Stimulated activated CD8-positive, alpha-beta memory T cell treated with anti-CD3 and anti-CD28 coated beads, Interleukin-15, amount 100 ng/mL, for 24 hours (primary cell): ENCODE measurements around the gene RABEP2.
A peak's percentile ranks its signal among the peaks of the same experiment; 100 is the strongest.
"Not testable (repeated sequence)": the region's sequence is repeated elsewhere in the genome, so short reads cannot be mapped to it uniquely, and the experiment has no call there.

Experiments
- DNase-seq: peaks from one replicate; pipeline ENCODE4 v3.0.0-alpha.2; 2020; ENCODE audit warnings: low read depth

Gene RABEP2, protein sequence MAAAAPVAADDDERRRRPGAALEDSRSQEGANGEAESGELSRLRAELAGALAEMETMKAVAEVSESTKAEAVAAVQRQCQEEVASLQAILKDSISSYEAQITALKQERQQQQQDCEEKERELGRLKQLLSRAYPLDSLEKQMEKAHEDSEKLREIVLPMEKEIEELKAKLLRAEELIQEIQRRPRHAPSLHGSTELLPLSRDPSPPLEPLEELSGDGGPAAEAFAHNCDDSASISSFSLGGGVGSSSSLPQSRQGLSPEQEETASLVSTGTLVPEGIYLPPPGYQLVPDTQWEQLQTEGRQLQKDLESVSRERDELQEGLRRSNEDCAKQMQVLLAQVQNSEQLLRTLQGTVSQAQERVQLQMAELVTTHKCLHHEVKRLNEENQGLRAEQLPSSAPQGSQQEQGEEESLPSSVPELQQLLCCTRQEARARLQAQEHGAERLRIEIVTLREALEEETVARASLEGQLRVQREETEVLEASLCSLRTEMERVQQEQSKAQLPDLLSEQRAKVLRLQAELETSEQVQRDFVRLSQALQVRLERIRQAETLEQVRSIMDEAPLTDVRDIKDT

DNA sequence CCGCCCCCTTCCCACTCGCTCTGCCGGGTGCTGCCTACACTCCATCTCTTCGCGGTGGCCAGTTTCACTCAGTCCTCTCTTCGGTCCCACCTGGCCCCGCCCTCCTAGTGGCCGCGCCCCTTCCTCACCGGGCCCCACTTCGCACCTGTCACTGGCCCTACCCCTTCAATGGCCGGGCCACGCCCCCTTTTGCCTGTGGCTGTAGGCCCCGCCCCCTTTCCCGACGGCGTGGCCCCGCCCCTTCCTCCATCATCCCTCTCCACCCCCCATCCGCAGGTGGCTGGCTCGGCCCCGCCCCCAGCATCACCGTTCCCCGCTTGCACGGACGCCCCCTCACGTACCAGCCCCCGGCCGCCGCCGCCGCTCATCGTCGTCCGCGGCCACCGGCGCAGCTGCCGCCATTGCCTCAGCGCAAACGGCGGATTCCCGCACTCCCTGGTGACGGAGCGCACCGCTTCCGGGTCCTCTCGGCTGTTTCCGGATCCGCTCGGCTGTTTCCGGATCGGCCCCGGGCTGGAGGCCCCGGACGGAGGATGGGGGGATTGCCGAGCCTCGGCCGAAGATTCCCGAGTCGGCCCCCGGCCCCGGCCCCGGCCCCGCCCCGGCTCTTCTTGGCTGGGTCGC lies at the start of gene RABEP2:
Gene RABEP2 (minus strand): TSS at position 477 of the 624 bp plus-strand sequence. CDS start 75 bp downstream, at position 402.
- peak; percentile 97 for DNase-seq

DNA sequence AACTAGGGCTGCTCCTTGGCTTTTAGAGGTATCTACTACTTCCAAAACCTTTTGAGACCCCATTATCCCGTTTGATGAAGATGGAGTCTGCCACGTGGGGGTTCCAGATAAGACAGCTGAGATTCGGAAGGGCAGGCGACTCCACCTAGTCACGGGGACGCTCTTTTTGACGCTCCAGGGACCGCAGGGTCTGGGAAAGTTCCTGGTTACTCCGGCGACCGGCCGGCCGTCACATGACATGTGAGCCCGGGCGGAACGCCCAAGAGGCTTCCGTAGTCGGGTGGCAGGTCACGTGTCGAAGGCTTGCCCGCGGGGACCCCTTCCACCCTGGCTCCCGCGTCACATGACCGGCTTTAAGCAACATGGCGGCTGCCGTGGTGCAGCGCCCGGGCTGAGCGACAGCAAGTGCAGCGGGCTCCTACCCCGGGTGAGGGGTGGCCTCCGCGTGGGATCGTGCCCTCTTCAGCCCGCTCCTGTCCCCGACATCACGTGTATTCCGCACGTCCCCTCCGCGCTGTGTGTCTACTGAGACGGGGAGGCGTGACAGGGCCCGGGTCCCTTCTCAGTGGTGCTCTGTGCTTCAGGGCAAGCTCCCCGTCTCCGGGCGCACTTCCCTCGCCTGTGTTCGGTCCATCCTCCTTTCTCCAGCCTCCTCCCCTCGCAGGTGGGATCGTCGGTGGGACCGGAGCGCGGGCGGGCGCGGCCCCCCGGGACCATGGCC lies 49.6 kb upstream of the RABEP2 start, which contains the start of gene SPNS1:
Gene SPNS1 (plus strand): TSS at position 342 of the 721 bp plus-strand sequence. CDS start 374 bp downstream, at position 716.
- DNase-seq: peak; percentile 82

DNA sequence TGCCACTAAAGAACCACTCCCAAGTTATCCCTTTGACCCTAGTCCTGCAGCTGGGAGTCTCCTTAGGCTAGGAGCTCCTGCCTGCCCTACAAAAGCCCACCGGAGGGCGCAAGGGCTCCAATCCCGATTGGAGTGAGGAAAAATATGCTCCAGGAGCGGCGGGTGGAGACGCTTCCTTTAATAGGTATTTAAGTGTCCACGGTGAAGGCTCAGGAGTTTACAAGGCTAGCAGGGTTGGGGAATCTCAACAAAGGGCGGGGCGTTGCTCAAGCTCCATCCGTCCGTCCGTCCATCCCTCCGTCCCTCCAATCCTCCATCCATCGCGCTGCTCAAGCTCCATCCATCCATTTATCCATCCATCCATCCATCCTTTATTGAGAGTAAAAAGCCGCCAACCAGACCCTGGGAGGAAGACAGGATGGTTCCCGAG lies 49.0 kb upstream of the RABEP2 start:
- DNase-seq: no peak

DNA sequence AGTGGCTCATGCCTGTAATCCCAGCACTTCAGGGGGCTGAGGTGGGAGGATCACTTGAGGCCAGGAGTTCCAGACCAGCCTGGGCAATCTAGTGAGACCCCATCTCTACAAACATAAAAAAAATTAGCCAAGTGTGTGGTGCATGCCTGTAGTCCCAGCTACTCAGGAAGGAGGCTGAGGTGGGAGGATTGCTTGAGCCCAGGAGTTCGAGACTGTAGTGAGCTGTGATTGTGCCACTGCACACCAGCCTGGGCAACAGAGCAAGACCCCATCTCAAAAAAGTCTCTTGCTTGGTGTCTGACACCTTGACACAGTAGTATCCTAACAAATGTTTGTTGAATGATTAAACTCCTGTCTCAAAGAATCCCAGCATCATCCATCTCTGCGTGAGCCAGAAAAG lies 44.7 kb upstream of the RABEP2 start:
- not testable (repeated sequence) for DNase-seq

DNA sequence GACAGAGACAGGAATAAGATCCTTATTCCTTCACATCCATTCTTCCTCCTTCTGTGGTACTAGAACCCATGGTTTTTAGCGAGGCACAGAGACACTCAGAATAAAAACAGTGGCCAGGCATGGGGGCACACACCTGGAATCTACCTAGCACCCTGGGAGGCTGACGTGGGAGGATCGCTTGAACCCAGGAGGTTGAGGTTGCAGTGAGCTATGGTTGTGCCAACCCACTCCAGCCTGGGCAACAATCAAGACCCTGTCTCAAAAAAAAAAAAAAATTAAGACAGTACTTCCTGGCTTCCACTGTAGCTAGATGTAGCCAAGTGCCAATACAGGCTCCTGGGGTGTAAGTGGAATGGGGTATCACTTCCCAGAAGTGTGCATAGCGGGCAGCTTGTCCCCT lies 42.1 kb upstream of the RABEP2 start:
- DNase-seq: no peak

DNA sequence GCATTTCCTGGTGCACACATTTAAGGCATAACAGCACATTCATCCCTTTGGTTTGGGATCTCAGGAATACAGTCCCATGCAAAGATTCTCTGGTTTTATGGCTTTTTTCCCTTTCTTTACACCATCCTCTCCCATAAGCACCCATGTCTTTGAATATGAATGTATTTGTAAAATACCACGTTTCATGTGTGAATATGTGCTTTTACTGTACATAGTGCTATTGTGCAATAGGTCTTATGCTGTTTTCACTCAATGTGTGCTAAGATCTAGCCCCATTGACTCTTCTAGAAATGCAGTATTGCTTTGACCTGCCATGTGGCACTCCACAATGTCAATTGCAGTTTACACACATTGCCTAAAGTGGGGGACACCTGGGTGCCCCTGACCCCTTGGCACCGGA lies 39.5 kb upstream of the RABEP2 start:
- no peak for DNase-seq

DNA sequence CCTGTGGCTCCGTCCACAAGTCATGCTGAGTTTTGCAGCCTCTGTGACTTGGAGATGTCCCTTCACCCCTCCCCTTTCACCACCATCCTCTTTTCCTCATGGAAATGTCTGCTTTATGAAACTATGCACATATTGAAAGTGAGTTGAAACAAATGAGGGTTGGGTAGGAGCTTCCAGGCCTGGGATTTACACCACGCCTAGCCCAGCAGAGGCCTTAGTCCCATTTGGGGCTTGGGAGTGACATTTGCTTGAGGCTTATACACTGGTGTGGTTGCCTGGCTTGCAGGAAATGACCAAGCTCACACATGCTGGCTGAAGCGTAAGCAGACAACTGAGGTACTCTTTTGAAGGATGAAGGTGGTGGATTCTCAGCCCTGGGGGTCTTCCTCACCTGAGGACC lies 39.0 kb upstream of the RABEP2 start:
- no peak for DNase-seq

DNA sequence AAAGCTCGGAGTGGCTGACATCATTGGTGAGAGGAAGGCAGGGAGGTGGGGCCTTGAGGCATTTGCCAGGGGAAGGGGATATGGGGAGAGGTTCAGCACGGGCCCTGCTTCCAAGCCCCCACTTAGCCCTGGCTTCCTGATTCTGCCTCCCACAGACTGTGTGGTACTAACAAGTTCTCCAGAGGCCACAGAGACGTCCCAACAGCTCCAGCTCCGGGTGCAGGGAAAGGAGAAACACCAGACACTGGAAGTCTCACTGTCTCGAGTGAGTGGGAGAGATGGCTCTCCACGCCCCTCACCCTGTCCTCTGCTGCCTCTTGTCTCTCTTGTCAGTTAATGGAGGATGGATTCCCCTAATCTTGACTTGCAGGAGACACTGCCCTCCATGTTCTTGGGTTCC lies 33.8 kb upstream of the RABEP2 start:
- DNase-seq: no peak

DNA sequence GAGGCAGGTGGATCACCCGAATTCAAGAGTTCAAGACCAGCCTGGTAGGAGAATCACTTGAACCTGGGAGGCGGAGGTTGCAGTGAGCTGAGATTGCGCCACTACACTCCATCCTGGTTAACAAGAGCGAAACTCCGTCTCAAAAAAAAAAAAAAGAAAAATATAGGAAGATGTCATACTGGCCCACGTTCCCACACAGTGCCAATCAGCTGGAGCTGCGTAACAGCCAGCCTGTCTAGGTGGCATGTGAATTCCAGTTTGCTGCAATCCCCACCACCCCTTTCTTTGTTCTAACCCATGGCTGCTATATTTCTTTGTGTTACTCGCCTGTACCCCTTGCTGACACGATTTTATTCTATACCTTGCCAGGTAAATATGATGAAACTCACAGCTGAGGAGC lies 33.2 kb upstream of the RABEP2 start:
- DNase-seq: no peak

DNA sequence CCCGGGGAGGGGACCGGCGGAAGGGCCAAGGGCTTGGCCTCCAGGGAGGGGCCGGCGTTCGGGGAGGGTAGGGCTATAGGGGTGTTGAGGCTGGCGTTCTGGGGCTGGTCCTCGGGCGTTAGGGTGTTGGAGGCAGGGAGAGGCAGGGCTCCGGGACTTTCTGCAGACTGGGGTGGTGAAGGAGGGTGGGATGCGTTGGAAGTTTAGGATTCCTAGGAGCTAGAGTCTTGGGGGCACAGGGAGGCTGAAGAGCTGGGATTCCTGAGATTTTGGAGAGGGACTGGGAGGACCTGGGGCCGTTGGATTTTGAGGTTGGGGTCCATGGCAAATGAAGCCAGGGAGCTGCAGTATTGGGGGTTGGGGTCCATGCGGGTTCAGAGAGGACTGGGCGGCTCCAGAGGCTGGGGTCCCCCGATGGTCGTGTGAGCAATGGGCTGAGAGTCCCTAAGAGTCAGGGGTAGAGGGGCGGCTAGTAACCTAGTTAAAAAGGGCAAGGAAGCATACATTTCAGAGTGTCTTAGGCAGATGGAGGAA lies 26.4 kb upstream of the RABEP2 start:
- DNase-seq: no peak

DNA sequence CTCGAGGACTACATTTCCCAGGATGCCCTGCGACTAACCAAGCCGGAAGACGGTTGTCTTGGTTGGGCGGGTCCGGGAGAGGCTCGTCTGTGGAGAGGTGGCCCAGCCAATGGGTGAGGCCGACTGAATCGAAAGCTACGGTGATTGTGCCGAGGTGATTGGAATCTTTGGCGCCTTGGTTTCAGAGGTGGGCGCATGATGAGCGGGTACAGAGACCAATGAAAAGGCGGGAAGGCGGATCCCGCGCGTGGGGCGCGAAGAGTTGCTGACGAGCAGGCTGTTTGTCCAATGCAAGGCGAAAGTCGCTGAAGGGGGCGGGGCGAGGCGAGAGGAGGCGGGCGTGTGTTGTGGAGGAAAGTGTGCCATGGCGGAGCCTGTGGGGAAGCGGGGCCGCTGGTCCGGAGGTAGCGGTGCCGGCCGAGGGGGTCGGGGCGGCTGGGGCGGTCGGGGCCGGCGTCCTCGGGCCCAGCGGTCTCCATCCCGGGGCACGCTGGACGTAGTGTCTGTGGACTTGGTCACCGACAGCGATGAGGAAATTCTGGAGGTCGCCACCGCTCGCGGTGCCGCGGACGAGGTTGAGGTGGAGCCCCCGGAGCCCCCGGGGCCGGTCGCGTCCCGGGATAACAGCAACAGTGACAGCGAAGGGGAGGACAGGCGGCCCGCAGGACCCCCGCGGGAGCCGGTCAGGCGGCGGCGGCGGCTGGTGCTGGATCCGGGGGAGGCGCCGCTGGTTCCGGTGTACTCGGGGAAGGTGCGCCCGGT lies 25.8 kb upstream of the RABEP2 start, which contains the start of gene NFATC2IP:
Gene NFATC2IP (plus strand): TSS at position 290 of the 762 bp plus-strand sequence. CDS start 75 bp downstream, at position 365.
- peak; percentile 96 for DNase-seq

DNA sequence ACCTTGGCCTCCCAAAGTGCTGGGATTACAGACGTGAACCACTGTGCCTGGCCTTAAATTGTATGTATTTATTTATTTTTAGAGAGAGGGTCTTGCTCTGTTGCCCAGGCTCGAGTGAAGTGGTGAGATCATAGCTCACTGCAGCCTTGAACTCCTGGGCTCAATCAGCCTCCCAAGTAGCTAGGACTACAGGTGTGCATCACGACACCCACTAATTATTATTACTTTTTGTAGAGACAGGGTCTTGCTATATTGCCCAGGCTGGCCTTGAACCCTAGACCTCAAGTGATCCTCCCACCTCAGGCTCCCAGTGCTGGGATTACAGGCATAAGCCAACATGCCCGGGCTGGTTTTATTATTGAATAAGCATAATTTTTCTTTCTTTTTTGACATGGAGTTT lies 21.6 kb upstream of the RABEP2 start:
- DNase-seq: no peak

DNA sequence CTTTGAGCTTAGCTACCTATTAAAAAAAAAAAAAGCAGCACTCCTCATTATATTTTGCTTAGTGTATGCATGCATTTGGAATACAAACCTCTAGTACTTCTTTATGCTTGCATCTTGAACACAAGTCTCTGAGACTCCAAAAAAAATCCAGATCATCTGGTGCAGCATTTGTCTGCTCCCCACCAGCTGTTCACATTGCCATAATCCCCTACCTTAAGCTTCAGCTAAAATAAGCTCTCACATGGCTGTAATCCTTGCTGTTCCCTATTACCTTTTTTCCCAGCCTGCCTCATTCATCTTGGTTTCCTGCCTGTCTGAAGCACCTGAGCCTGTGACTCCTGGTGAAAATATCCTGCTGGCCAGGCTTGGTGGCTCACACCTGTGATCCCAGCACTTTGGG lies 18.2 kb upstream of the RABEP2 start:
- DNase-seq: no peak

DNA sequence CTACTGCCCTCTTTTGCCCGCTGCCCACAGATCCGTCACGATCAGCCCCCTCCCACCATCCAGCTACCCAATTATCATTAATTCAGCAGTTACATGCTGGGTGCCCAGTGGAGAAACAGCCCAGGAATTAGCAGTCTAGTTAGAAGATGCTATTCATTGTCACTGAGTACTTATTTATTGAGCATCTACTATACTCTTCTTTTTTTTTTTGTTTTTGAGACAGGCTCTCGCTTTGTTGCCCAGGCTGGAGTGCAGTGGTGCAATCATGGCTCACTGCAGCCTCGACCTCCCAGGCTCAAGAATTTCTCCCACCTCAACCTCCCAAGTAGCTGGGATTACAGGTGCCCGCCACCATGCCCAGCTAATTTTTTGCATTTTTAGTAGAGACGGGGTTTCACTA lies 14.8 kb upstream of the RABEP2 start:
- not testable (repeated sequence) for DNase-seq

DNA sequence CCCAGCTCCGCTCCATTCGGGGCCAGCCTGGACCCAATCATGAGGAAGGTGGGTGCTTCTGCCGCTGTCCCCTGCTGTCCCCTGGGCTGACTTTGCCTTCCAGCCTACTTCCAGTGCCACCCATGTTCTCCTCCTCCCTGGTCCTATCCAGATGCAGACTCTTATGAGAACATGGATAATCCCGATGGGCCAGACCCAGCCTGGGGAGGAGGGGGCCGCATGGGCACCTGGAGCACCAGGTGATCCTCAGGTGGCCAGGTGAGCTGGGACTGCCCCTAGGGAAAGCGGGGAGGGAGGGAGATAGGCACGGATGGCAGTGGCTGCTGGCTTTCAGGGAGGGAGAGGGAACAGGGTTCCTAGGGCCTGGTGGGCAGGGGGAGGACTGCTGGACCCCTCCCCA lies 13.7 kb upstream of the RABEP2 start:
- no peak for DNase-seq

DNA sequence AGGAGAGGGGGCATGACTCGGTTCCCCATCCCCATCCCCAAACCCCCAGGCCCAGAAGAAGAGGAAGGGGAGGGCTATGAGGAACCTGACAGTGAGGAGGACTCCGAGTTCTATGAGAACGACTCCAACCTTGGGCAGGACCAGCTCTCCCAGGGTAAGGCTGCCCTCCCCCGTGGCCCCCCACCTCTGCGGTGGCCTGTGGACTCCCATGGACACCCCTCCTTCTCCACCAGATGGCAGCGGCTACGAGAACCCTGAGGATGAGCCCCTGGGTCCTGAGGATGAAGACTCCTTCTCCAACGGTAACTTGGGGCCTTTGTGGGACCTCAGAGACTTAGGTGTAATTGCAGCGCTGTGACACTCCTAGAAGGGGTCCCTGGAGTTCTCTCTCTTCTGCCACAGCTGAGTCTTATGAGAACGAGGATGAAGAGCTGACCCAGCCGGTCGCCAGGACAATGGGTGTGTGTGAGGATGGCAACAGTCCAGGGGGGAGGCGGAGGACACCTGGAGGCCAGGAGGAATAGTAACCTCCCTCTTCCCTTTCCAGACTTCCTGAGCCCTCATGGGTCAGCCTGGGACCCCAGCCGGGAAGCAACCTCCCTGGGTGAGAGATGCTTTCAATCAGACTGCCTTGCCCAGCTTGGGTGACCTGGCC lies 12.3 kb upstream of the RABEP2 start:
- DNase-seq: no peak

DNA sequence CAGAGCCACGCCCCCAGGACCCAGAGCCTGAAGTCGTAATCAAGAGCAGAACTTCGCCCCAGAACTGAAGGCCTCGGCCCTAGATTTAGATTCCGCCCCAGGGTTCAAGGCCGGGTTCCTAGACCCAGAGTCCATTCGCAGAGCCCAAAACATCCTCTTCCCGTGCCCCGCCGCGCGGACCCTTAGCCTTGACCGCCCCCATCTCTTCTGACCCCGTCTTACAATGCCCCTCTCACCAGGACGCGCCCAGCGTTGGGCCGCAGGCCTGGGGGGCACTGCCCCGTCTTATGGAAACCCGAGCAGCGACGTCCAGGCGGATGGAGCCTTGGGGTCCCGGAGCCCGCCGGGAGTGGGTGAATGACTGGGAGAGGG lies 11.7 kb upstream of the RABEP2 start:
- no peak for DNase-seq

DNA sequence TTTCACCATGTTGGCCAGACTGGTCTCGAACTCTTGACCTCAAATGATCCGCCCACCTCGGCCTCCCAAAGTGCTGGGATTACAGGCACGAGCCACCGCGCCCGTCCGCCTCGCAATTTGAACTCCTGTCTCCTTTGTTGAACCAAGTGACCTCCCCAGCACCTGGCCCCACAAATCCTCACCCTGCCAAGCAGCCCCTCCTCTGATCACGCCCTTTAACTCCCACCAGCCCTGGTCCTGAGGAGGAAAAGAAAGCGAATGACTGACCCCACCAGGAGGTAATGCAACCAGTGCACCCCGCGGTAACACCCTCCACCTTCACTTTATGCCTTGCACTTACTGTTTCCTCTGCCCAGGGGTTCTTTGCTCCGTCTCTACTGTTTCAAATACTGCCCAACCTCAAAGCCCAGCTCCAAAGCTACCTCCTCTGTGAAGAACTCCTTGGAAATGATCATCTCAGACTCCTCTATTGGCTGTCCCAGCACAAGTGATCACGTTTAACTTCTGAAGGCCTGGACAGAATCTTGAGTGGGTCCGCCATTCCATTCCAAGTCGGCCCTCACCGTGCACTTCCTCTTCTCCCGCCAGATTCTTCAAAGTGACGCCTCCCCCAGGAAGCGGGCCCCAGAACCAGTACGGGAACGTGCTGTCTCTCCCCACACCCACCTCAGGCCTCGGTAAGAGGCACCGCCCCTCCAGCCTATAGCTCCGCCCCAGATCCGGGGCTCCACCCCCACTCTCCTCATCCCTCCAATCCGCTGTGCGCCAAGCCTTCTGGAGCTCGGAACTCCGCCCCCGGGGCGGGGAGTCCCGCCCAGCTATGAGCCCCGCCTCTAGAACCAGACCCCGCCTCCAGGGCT lies 11.1 kb upstream of the RABEP2 start:
- peak; percentile 68 for DNase-seq

DNA sequence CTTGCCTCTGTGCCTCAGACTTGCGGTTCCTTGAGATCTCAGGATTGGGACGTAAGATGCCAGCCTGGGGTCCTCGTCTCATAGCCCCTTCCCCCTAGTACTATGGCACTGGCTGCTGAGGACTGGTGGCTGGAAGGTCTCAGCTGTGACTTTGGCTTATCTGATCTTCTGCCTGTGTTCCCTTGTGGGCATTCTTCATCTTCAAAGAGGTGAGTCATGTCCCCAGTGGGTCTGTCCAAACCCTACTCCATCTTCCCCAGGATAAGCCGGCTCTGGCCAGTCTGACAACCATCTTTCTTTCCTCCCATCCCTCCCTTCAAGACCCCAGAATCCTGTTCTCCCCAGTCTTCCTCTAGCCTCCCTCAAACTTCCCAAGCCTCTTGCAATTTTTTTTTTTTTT lies 10.3 kb upstream of the RABEP2 start:
- no peak for DNase-seq

DNA sequence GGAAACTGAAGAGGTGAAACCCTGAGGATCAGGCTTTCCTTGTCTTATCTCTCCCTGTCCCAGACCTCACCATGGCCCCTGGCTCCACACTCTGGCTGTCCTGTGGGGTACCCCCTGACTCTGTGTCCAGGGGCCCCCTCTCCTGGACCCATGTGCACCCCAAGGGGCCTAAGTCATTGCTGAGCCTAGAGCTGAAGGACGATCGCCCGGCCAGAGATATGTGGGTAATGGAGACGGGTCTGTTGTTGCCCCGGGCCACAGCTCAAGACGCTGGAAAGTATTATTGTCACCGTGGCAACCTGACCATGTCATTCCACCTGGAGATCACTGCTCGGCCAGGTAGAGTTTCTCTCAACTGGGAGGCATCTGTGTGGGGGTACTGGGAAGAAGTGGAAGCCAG lies 8.1 kb upstream of the RABEP2 start:
- DNase-seq: no peak
